Activated CD4-positive, alpha-beta T cell treated with anti-CD3 and anti-CD28 coated beads, Interleukin-2, amount 10 ng/mL, durations not matched to agents 7 days and 5 days (primary cell): ENCODE results near the gene PGGHG. TPM values are rescaled to one million over a fixed set of nuclear protein-coding genes. Genes with fewer than 3 reads are reported as not detected.

Experiments used
- CTCF ChIA-PET: fragments of 350-600 bp; sonication (Branson Sonifier 250); formaldehyde crosslinking; loops from one replicate; lab custom pipeline; 2021; ENCODE audit warnings: antibody characterized with exemption; lab: Charles Lee
- POLR2A ChIA-PET: fragments of 350-600 bp; sonication (Branson Sonifier 250); formaldehyde crosslinking; loops from one replicate; lab custom pipeline; 2021; ENCODE audit warnings: antibody characterized with exemption; lab: Charles Lee
- DNase-seq: peaks from one replicate; pipeline ENCODE4 v3.0.0-alpha.2; 2020
- H3K27ac Mint-ChIP-seq: one replicate; pipeline ENCODE4 v1.8.0; 2021; ENCODE audit warnings: mild to moderate bottlenecking, moderate library complexity, mixed read lengths
- H3K27me3 Mint-ChIP-seq: one replicate; pipeline ENCODE4 v1.8.0; 2021; ENCODE audit warnings: mixed read lengths
- H3K36me3 Mint-ChIP-seq: one replicate; pipeline ENCODE4 v1.8.0; 2021; ENCODE audit warnings: low read depth, mixed read lengths
- H3K4me1 Mint-ChIP-seq: one replicate; pipeline ENCODE4 v1.8.0; 2021; ENCODE audit warnings: mixed read lengths
- H3K4me3 Mint-ChIP-seq: one replicate; pipeline ENCODE4 v1.8.0; 2021; ENCODE audit warnings: mild to moderate bottlenecking, moderate library complexity, mixed read lengths
- H3K9me3 Mint-ChIP-seq: one replicate; pipeline ENCODE4 v1.8.0; 2021; ENCODE audit warnings: mixed read lengths
- total RNA-seq, 2 experiments: library from RNA; stranded (reverse); gene quantifications; one replicate each; pipeline ENCODE4 v1.2.3, GENCODE V29; 2021

The PGGHG gene
- total RNA-seq, 2 experiments from 2014 or later, result 325 to 377 TPM

GRCh38 chr11:290621-291231 lies 1.8 kb downstream of the PGGHG start:
- ChIA-PET POLR2A (no interaction called here), CTCF (interaction anchor here (1.0 to 1.6 kb wide), 4 partner anchors 10 to 40 kb away, joined by 3 to 4 read pairs (median 3); no protein-coding TSS in a partner anchor)
- DNase-seq, result no peak
- no peaks in the 10 kb centered on the region for H3K9me3 Mint-ChIP-seq
- peak overlapping the region; percentile 12 for H3K27ac Mint-ChIP-seq
- peaks cover 2% of the 10 kb centered on the region for H3K27me3 Mint-ChIP-seq
- peak overlapping the region; percentile 73 for H3K4me3 Mint-ChIP-seq
- H3K4me1 Mint-ChIP-seq, result peaks cover 41% of the 10 kb centered on the region
- peaks cover 30% of the 10 kb centered on the region for H3K36me3 Mint-ChIP-seq

GRCh38 chr11:291281-292210 lies 2.6 kb downstream of the PGGHG start:
- Mint-ChIP-seq H3K27me3 (peaks cover 2% of the 10 kb centered on the region), H3K27ac (peak overlapping the region; percentile 54), H3K4me1 (peaks cover 32% of the 10 kb centered on the region), H3K9me3 (no peaks in the 10 kb centered on the region), H3K4me3 (peak overlapping the region; percentile 73), H3K36me3 (peaks cover 28% of the 10 kb centered on the region)
- no peak for DNase-seq
- POLR2A ChIA-PET, result no interaction called here
- CTCF ChIA-PET, result interaction anchor here (0.7 to 1.6 kb wide), 2 partner anchors 14 to 18 kb away, joined by 3 to 4 read pairs; no protein-coding TSS in a partner anchor

GRCh38 chr11:292211-293121 lies 3.5 kb downstream of the PGGHG start:
- CTCF ChIA-PET, result interaction anchor here (1.6 kb wide), 1 partner anchor 14 kb away, joined by 4 read pairs; no protein-coding TSS in a partner anchor
- Mint-ChIP-seq H3K4me3 (no peak overlapping the region), H3K4me1 (peaks cover 32% of the 10 kb centered on the region), H3K27me3 (no peaks in the 10 kb centered on the region), H3K27ac (no peak overlapping the region), H3K9me3 (no peaks in the 10 kb centered on the region), H3K36me3 (peaks cover 26% of the 10 kb centered on the region)
- DNase-seq, result no peak
- POLR2A ChIA-PET, result no interaction called here

- ChIA-PET CTCF (interaction anchor here (1.4 to 1.6 kb wide), 2 partner anchors 43 to 226 kb away, joined by 5 read pairs; no protein-coding TSS in a partner anchor), POLR2A (no interaction called here)
- Mint-ChIP-seq H3K4me1 (peaks cover 33% of the 10 kb centered on the region), H3K36me3 (peaks cover 20% of the 10 kb centered on the region), H3K27me3 (no peaks in the 10 kb centered on the region), H3K4me3 (no peak overlapping the region), H3K27ac (no peak overlapping the region), H3K9me3 (no peaks in the 10 kb centered on the region)
- DNase-seq, result no peak
Measured at GRCh38 chr11:293271-293851, 4.4 kb downstream of the PGGHG start.

DNA sequence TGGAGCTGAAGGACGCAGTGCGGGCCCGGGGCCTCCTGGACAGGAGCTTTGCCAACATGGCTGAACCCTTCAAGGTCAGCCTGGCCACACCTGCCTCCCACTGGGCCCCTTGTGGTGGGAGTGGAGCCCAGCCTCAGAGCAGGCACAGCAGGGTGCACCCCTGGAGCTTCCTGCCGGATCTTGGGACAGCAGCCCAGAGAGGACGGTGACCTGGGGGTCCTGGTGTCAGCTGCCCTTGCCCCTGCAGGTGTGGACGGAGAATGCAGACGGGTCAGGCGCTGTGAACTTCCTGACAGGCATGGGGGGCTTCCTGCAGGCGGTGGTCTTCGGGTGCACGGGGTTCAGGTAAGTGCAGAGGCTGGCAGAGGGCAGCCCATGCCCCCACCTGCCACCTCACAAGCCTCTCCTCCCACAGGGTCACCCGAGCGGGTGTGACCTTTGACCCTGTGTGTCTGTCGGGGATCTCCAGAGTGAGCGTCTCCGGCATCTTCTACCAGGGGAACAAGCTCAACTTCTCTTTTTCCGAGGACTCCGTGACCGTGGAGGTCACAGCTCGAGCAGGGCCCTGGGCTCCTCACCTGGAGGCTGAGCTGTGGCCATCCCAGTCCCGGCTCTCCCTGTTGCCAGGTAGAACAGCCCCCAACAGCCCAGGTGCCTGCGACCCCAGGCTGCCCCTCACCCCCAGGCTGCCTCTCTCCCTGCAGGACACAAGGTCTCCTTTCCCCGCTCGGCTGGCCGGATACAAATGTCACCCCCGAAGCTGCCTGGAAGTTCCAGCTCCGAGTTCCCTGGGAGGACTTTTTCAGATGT lies 5.1 kb downstream of the PGGHG start:
- no peaks in the 10 kb centered on the region for H3K27me3 Mint-ChIP-seq
- H3K36me3 Mint-ChIP-seq, result peaks cover 20% of the 10 kb centered on the region
- no peak overlapping the region for H3K4me3 Mint-ChIP-seq
- ChIA-PET CTCF (interaction anchor here (1.2 to 2.8 kb wide), 4 partner anchors 12 to 225 kb away, joined by 3 to 11 read pairs (median 5); partner anchors contain the start of genes BET1L and RIC8A), POLR2A (no interaction called here)
- H3K9me3 Mint-ChIP-seq, result no peaks in the 10 kb centered on the region
- no peak overlapping the region for H3K27ac Mint-ChIP-seq
- DNase-seq, result no peak
- peaks cover 33% of the 10 kb centered on the region for H3K4me1 Mint-ChIP-seq

GRCh38 chr11:294780-295179 lies 5.9 kb downstream of the PGGHG start:
- ChIA-PET CTCF (interaction anchor here (1.2 to 2.8 kb wide), 4 partner anchors 11 to 224 kb away, joined by 3 to 11 read pairs (median 5); partner anchors contain the start of genes BET1L and RIC8A), POLR2A (no interaction called here)
- DNase-seq, result no peak
- Mint-ChIP-seq H3K27ac (no peak overlapping the region), H3K4me3 (no peak overlapping the region), H3K36me3 (peaks cover 20% of the 10 kb centered on the region), H3K4me1 (peaks cover 32% of the 10 kb centered on the region), H3K27me3 (no peaks in the 10 kb centered on the region), H3K9me3 (no peaks in the 10 kb centered on the region)

GRCh38 chr11:295351-296170 lies 6.6 kb downstream of the PGGHG start:
- Mint-ChIP-seq H3K27me3 (peaks cover 1% of the 10 kb centered on the region), H3K4me3 (no peak overlapping the region), H3K4me1 (peaks cover 26% of the 10 kb centered on the region), H3K27ac (peak overlapping the region; percentile 19), H3K36me3 (peaks cover 13% of the 10 kb centered on the region), H3K9me3 (no peaks in the 10 kb centered on the region)
- no peak for DNase-seq
- CTCF ChIA-PET, result interaction anchor here (2.8 kb wide), 1 partner anchor 11 kb away, joined by 11 read pairs; no protein-coding TSS in a partner anchor
- POLR2A ChIA-PET, result no interaction called here

- H3K4me3 Mint-ChIP-seq, result no peak overlapping the region
- DNase-seq, result no peak
- CTCF ChIA-PET, result interaction anchor here (2.8 kb wide), 1 partner anchor 10 kb away, joined by 11 read pairs; no protein-coding TSS in a partner anchor
Measured at GRCh38 chr11:296171-297050, 7.5 kb downstream of the PGGHG start.

DNA sequence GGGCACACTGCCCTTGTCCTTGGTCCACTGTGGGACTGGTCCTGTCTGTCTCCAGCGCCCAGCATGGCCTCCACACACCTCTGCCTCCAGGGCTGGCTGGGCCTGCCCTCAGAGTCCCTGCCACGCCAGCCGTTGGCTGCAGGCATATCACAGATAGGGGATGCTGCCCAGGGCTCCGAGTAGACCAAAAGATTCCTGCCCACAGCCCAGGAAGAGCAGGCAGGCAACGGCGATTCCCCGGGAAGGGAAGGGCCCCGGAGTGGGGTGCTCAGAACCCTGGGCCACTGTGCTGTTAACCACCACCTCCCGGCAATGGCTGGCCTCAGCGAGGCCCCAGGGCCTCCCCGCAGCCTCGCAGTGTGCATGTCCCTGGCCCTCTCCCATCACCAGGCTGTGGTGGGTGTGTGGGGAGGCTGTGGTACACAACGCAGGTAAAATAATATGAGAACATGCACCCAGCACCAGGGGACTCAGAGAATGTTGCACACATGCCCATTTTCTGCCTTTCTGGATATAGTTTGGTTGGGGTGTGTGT lies 8.2 kb downstream of the PGGHG start:
- Mint-ChIP-seq H3K27me3 (peaks cover 1% of the 10 kb centered on the region), H3K27ac (peak overlapping the region; percentile 74), H3K36me3 (peaks cover 3% of the 10 kb centered on the region), H3K4me1 (peaks cover 15% of the 10 kb centered on the region), H3K4me3 (no peak overlapping the region), H3K9me3 (no peaks in the 10 kb centered on the region)
- POLR2A ChIA-PET, result no interaction called here
- CTCF ChIA-PET, result interaction anchor here (1.1 kb wide), 1 partner anchor 9 kb away, joined by 3 read pairs; no protein-coding TSS in a partner anchor
- no peak for DNase-seq

More at GRCh38 chr11:296171-297050, 7.5 kb downstream of the PGGHG start:
- Mint-ChIP-seq H3K27me3 (peaks cover 1% of the 10 kb centered on the region), H3K36me3 (peaks cover 5% of the 10 kb centered on the region), H3K27ac (no peak overlapping the region), H3K4me1 (peaks cover 17% of the 10 kb centered on the region), H3K9me3 (no peaks in the 10 kb centered on the region)
- POLR2A ChIA-PET, result no interaction called here
